K562 (cell line): ENCODE measurements around the gene GAS2L1. TPM values are rescaled to one million over a fixed set of nuclear protein-coding genes. Genes with fewer than 3 reads are reported as not detected.

Experiments used
- ATAC-seq: fragments of 200-7000 bp; cut with Tn5 transposase; 3 replicates; pipeline ENCODE4 v1.9.1; 2020; ENCODE audit warnings: moderate library complexity
- BruUV-seq: library from RNA; stranded (reverse); fragments of 400-500 nt; replicated peaks from 2 replicates; lab custom pipeline; 2021; lab: Mats Ljungman, UMichigan
- CTCF ChIA-PET: fragments of 300-600 bp; formaldehyde crosslinking; extraction: SDS; loops from one replicate; lab custom pipeline; 2021; ENCODE audit warnings: low intra/inter-chr PET ratio; lab: Yijun Ruan, JAX
- POLR2A ChIA-PET: fragments of 300-600, 350-650 bp; sonication (Branson Sonifier 250); formaldehyde crosslinking; extraction: SDS; loops from one replicate; lab custom pipeline; 2021; ENCODE audit warnings: antibody characterized with exemption, inconsistent platforms; lab: Yijun Ruan, JAX
- DNase-seq, 4 experiments: peaks; one replicate each; pipeline versions ENCODE4 v3.0.0 to v3.0.0-alpha.2; 2011 to 2018; ENCODE audit warnings: low spot score in 3 of 4, mixed read lengths in 3 of 4; ENCODE audit errors: extremely low read depth in 1 of 4
- FAIRE-seq: peaks from 2 replicates; lab custom pipeline; 2011; peaks lifted over from hg19 to GRCh38; lab: Jason Lieb, UNC
- H2AFZ ChIP-seq: 2 replicates; pipeline ENCODE4 v1.6.0; 2011; ENCODE audit warnings: low read depth, low read length, control low read depth, inconsistent platforms
- H3K27ac ChIP-seq: fragments of 200-600 bp; 3 replicates; pipeline ENCODE4 v1.8.0; 2011; ENCODE audit warnings: low read depth, mild to moderate bottlenecking, control low read depth, inconsistent platforms, low read length, moderate library complexity, mixed read lengths; ENCODE audit errors: extremely low read depth
- H3K27me3 ChIP-seq, 2 experiments: fragments of 300-600 bp in 1 of 2; 2 replicates in 1 of 2; 3 replicates in 1 of 2; pipeline versions ENCODE4 v1.6.0 to v1.8.0; 2011; ENCODE audit warnings: inconsistent platforms in 2 of 2, low read length in 2 of 2, mild to moderate bottlenecking in 1 of 2, mixed read lengths in 1 of 2, moderate library complexity in 1 of 2; ENCODE audit not compliant: control insufficient read depth in 2 of 2, insufficient read depth in 2 of 2
- H3K36me3 ChIP-seq: fragments of 300-600 bp; 3 replicates; pipeline ENCODE4 v1.8.0; 2011; ENCODE audit warnings: mild to moderate bottlenecking, low read length, inconsistent platforms; ENCODE audit not compliant: control insufficient read depth, insufficient read depth
- H3K4me1 ChIP-seq, 2 experiments: fragments of 200-600 bp in 1 of 2; replicated peaks in 1 of 2; 2 replicates in 1 of 2; 3 replicates in 1 of 2; pipeline versions ENCODE4 v1.5.1 to v1.8.0; 2011; ENCODE audit warnings: inconsistent platforms in 2 of 2, low read length in 2 of 2, mild to moderate bottlenecking in 1 of 2, mixed read lengths in 1 of 2, moderate library complexity in 1 of 2; ENCODE audit not compliant: control insufficient read depth in 2 of 2, insufficient read depth in 2 of 2
- H3K4me2 ChIP-seq: 2 replicates; pipeline ENCODE4 v1.6.1; 2011; ENCODE audit warnings: low read length, control low read depth, inconsistent platforms, mixed read lengths; ENCODE audit not compliant: insufficient read depth
- H3K4me3 ChIP-seq: fragments of 200-600 bp; sonication (generic), shearing (Covaris generic); 2 replicates; pipeline ENCODE4 v1.5.1; 2016; ENCODE audit warnings: control low read depth, inconsistent platforms
- H3K79me2 ChIP-seq: fragments of 200-600 bp; 3 replicates; pipeline ENCODE4 v1.8.0; 2011; ENCODE audit warnings: low read length, inconsistent platforms; ENCODE audit not compliant: control insufficient read depth, insufficient read depth
- H3K9ac ChIP-seq, 2 experiments: 2 replicates each; pipeline versions ENCODE4 v1.6.0 to v1.6.1; 2011; ENCODE audit warnings: low read depth in 2 of 2, low read length in 2 of 2, control low read depth in 1 of 2, inconsistent platforms in 1 of 2, mild to moderate bottlenecking in 1 of 2, mixed read lengths in 1 of 2; ENCODE audit not compliant: insufficient read depth in 1 of 2
- H3K9me1 ChIP-seq: one replicate; pipeline ENCODE4 v1.6.0; 2011; ENCODE audit warnings: inconsistent platforms, mild to moderate bottlenecking, low read length, moderate library complexity; ENCODE audit not compliant: control insufficient read depth, insufficient read depth
- H3K9me3 ChIP-seq: replicated peaks from 2 replicates; pipeline ENCODE4 v1.5.1; 2011; ENCODE audit warnings: low read depth, low read length, inconsistent platforms; ENCODE audit not compliant: control insufficient read depth, insufficient read depth
- H4K20me1 ChIP-seq: replicated peaks from 2 replicates; pipeline ENCODE4 v1.6.1; 2011; ENCODE audit warnings: low read length, inconsistent platforms, mixed read lengths; ENCODE audit not compliant: control insufficient read depth, insufficient read depth
- ARID1B ChIP-seq: fragments of 450-650 bp; IDR thresholded peaks from 2 replicates; pipeline ENCODE4 v1.6.1; 2016; ENCODE audit warnings: antibody characterized with exemption, mild to moderate bottlenecking, inconsistent platforms
- CTCFL ChIP-seq: IDR thresholded peaks from 2 replicates; pipeline ENCODE4 v1.6.1; 2011; ENCODE audit warnings: borderline replicate concordance, low read depth, mild to moderate bottlenecking, moderate library complexity, low read length; ENCODE audit not compliant: insufficient read depth, poor library complexity, severe bottlenecking
- EZH2 ChIP-seq: IDR thresholded peaks from 2 replicates; pipeline ENCODE4 v1.6.1; 2012; ENCODE audit warnings: low read depth, mild to moderate bottlenecking, inconsistent platforms, low read length, borderline replicate concordance
- ILF3 ChIP-seq: fragments of 450-650 bp; IDR thresholded peaks from 2 replicates; pipeline ENCODE4 v1.6.1; 2018; ENCODE audit warnings: antibody characterized with exemption, mild to moderate bottlenecking, moderate library complexity, borderline replicate concordance
- KHSRP ChIP-seq: fragments of 450-650 bp; IDR thresholded peaks from 2 replicates; pipeline ENCODE4 v1.6.1; 2017
- MEIS2 ChIP-seq: fragments of 450-650 bp; IDR thresholded peaks from 2 replicates; pipeline ENCODE4 v1.6.1; 2014; ENCODE audit warnings: mild to moderate bottlenecking; ENCODE audit not compliant: partially characterized antibody
- MYC ChIP-seq, 2 experiments: fragments of 250-450 bp in 1 of 2; sonication (Bioruptor Pico) in 1 of 2; IDR thresholded peaks; 2 replicates each; pipeline versions ENCODE4 v1.5.1 to v1.6.1; 2012 to 2021; ENCODE audit warnings: low read depth in 2 of 2, borderline replicate concordance in 1 of 2, improper control_type of control experiment in 1 of 2, low read length in 1 of 2, mild to moderate bottlenecking in 1 of 2, moderate library complexity in 1 of 2
- NCOA4 ChIP-seq: fragments of 450-650 bp; IDR thresholded peaks from 2 replicates; pipeline ENCODE4 v1.6.1; 2018; ENCODE audit warnings: mild to moderate bottlenecking; ENCODE audit not compliant: partially characterized antibody
- POLR2AphosphoS2 ChIP-seq: IDR thresholded peaks from 2 replicates; pipeline ENCODE4 v1.6.1; 2012; ENCODE audit warnings: low read length, improper control_type of control experiment
- RBM17 ChIP-seq: fragments of 200-400 bp; formaldehyde crosslinking; IDR thresholded peaks from 2 replicates; pipeline ENCODE4 v1.6.1; 2017; ENCODE audit warnings: low read depth, mild to moderate bottlenecking, low read length, borderline replicate concordance
- SMARCA4 ChIP-seq: fragments of 450-650 bp; IDR thresholded peaks from 2 replicates; pipeline ENCODE4 v1.6.1; 2016
- TAF7 ChIP-seq: fragments of 450-650 bp; IDR thresholded peaks from 2 replicates; pipeline ENCODE4 v1.6.1; 2016; ENCODE audit warnings: missing genetic modification characterization, missing compliant biosample characterization
- TBL1XR1 ChIP-seq, 2 experiments: IDR thresholded peaks; 2 replicates each; pipeline ENCODE4 v1.6.1; 2012; ENCODE audit warnings: improper control_type of control experiment in 2 of 2, low read length in 2 of 2, mild to moderate bottlenecking in 1 of 2
- ZBTB1 ChIP-seq: sonication (generic); formaldehyde crosslinking; IDR thresholded peaks from 2 replicates; pipeline ENCODE4 v1.8.1; 2023; ENCODE audit warnings: missing genetic modification reagents, low read depth, mild to moderate bottlenecking, borderline replicate concordance
- ZBTB43 ChIP-seq: sonication (generic); formaldehyde crosslinking; IDR thresholded peaks from 2 replicates; pipeline ENCODE4 v1.8.0; 2023; ENCODE audit warnings: mild to moderate bottlenecking, missing genetic modification reagents
- ZNF589 ChIP-seq: fragments of 200-800 bp; sonication (Bioruptor generic); IDR thresholded peaks from 2 replicates; pipeline ENCODE4 v1.6.1; 2016; ENCODE audit warnings: low read depth, missing genetic modification characterization, missing compliant biosample characterization
- WGBS: fragments of 100-300 bp; shearing (Covaris generic); methylation state at CpG from one replicate; pipeline ENCODE4 v1.1.6; 2016; ENCODE audit warnings: low coverage, mixed read lengths; ENCODE audit not compliant: insufficient coverage; ENCODE audit errors: missing lambda C conversion rate; 5-methylcytosine and 5-hydroxymethylcytosine counted together
- in situ Hi-C: fragments of 300-500 bp; cut with MboI; formaldehyde crosslinking; loops from 4 replicates; pipeline ENCODE4 v1.15.0; 2018; ENCODE audit warnings: inconsistent platforms, mixed read lengths
- intact Hi-C: fragments of 100-400 bp; cut with micrococcal nuclease; formaldehyde crosslinking; loops from 2 replicates; pipeline ENCODE4 v1.14.2; 2022
- polyA plus RNA-seq, 8 experiments: library from polyadenylated mRNA; depleted of rRNA in 4 of 8; stranded (reverse) in 5 of 8; unstranded in 3 of 8; fragments of >200 nt; fragmentation: Nextera tagmentation in 2 of 8; fragmentation: Illumina TruSeq in 1 of 8; extraction: Ambion mirVana in 2 of 8; extraction: Trizol in 1 of 8; gene quantifications; 2 replicates each; pipeline versions ENCODE4 v1.2.1 to v1.2.3, GENCODE V29; 2011 to 2014; ENCODE audit warnings: inconsistent platforms in 1 of 8, missing spikeins in 1 of 8
- total RNA-seq, 7 experiments: library from RNA; depleted of rRNA in 6 of 7; stranded (reverse); fragments of >200 nt in 6 of 7; fragmentation: Illumina TruSeq in 2 of 7; extraction: Trizol in 2 of 7; gene quantifications; 2 replicates each; pipeline versions ENCODE4 v1.2.1 to v1.2.3, GENCODE V29; 2011 to 2021; ENCODE audit warnings: low replicate concordance in 1 of 7
- TF ChIP-seq, protein P1 (sequence below): IDR thresholded peaks from 2 replicates; pipeline ENCODE4 v1.6.1; 2011; ENCODE audit not compliant: insufficient read length; ENCODE audit errors: extremely low read depth
- TF ChIP-seq, protein P2 (sequence below): fragments of 450-650 bp; IDR thresholded peaks from 2 replicates; pipeline ENCODE4 v1.6.1; 2016; ENCODE audit warnings: missing biosample characterization, missing genetic modification characterization

Gene GAS2L1
- total and polyA plus RNA-seq, 9 of the 15 experiments (the other 6 are each of a cell fraction or from before 2014, with no cell fraction given), result 0.56 to 19.7 (median 3.2) TPM

DNA sequence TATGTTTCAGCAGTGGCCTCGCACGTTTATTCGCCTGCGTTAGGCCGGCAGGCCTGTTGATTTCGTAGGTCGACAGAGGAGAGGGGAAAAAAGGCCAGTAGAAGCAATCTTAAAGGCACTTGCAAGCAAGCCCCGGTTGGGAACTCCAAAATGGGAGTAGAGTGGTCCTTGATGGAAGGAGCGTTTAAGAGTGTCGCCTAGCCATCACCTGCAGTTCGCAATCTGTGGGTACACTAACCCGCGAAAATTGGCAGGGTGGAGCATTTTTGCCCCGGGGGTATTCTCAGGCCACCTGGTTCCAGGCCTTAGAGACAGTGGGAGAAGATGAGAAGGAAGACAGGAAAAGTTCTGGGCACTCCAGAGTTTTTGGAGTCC lies 37.2 kb upstream of the GAS2L1 start:
- no peak overlapping the region for H2AFZ ChIP-seq
- peaks cover 87% of the 10 kb centered on the region for H3K79me2 ChIP-seq
- 0% methylated on average over 14 of the region's 14 CpGs for WGBS
- H4K20me1 ChIP-seq, result peaks cover 43% of the 10 kb centered on the region
- H3K4me2 ChIP-seq, result peak overlapping the region; percentile 96
- peaks cover 17 to 31% of the 10 kb centered on the region in 2 experiments; a peak in 4 of 5 replicates for H3K4me1 ChIP-seq
- no peaks in the 10 kb centered on the region for H3K9me3 ChIP-seq
- CTCF ChIA-PET, result no interaction called here
- H3K9ac ChIP-seq, result peak overlapping the region; percentile 100
- DNase-seq, result no peak
- no TSS peak for BruUV-seq
- H3K4me3 ChIP-seq, result peak overlapping the region; percentile 91
- FAIRE-seq, result peak; percentile 23
- POLR2A ChIA-PET, result interaction anchor here (0.9 to 2.6 kb wide), 5 partner anchors 11 to 469 kb away, joined by 3 to 10 read pairs (median 5); partner anchors contain the start of gene XBP1
- intact Hi-C loops, result loop anchor here (10.0 kb wide), 1 partner anchor 384 kb away; the partner anchor contains the start of gene ZNRF3
- peak overlapping the region; percentile 100 for H3K27ac ChIP-seq
- in situ Hi-C loops, result no loop called here
- ATAC-seq, result no peak
- peaks cover 76% of the 10 kb centered on the region for H3K36me3 ChIP-seq
- H3K9me1 ChIP-seq, result peaks cover 6% of the 10 kb centered on the region
- TF ChIP-seq ZBTB1 (CRISPR knock-in tag) (no peak), ZBTB43 (no peak), TAF7 (tag) (no peak), ILF3 (no peak), MEIS2 (no peak), NCOA4 (no peak), EZH2 (no peak), KHSRP (no peak), TBL1XR1 (IDR thresholded peaks at IDR 0.05; ENCODE audit: low read length in 2 of 2) (no peak), ZNF589 (CRISPR knock-in tag) (no peak), CTCFL (no peak), ARID1B (no peak), RBM17 (no peak), MYC (IDR thresholded peaks at IDR 0.05; ENCODE audit: low read depth, low read length) (no peak), MYC (CRISPR knock-in tag; IDR thresholded peaks at IDR 0.05; ENCODE audit: borderline replicate concordance, low read depth) (no peak), SMARCA4 (no peak), POLR2AphosphoS2 (no peak)
- TF ChIP-seq, protein P1, sequence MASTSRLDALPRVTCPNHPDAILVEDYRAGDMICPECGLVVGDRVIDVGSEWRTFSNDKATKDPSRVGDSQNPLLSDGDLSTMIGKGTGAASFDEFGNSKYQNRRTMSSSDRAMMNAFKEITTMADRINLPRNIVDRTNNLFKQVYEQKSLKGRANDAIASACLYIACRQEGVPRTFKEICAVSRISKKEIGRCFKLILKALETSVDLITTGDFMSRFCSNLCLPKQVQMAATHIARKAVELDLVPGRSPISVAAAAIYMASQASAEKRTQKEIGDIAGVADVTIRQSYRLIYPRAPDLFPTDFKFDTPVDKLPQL, result no peak
- TF ChIP-seq, protein P2, sequence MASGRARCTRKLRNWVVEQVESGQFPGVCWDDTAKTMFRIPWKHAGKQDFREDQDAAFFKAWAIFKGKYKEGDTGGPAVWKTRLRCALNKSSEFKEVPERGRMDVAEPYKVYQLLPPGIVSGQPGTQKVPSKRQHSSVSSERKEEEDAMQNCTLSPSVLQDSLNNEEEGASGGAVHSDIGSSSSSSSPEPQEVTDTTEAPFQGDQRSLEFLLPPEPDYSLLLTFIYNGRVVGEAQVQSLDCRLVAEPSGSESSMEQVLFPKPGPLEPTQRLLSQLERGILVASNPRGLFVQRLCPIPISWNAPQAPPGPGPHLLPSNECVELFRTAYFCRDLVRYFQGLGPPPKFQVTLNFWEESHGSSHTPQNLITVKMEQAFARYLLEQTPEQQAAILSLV, result no peak
- no peaks in the 10 kb centered on the region for H3K27me3 ChIP-seq
